ENCODE results near the gene GRIK2.
"Not testable (repeated sequence)": the region's sequence is repeated elsewhere in the genome, so short reads cannot be mapped to it uniquely, and the experiment has no call there.

Gene GRIK2

GRCh38 chr6:102038964-102039363 lies 645.5 kb downstream of the GRIK2 start:
- H3K27ac Mint-ChIP-seq, result no peak overlapping the region
- H3K36me3 Mint-ChIP-seq, result no peaks in the 10 kb centered on the region
- no peak overlapping the region for H3K4me3 Mint-ChIP-seq
- peaks cover 3% of the 10 kb centered on the region for H3K9me3 Mint-ChIP-seq (ENCODE audit: low read depth)
- no peaks in the 10 kb centered on the region for H3K4me1 Mint-ChIP-seq (ENCODE audit: low read depth)
- H3K27me3 Mint-ChIP-seq, result no peaks in the 10 kb centered on the region

- Mint-ChIP-seq H3K9me3 (ENCODE audit: low read depth) (peaks cover 3% of the 10 kb centered on the region), H3K4me3 (no peak overlapping the region), H3K4me1 (ENCODE audit: low read depth) (no peaks in the 10 kb centered on the region), H3K27me3 (no peaks in the 10 kb centered on the region), H3K36me3 (no peaks in the 10 kb centered on the region), H3K27ac (no peak overlapping the region)
Observed at GRCh38 chr6:102039441-102039840, 645.9 kb downstream of the GRIK2 start.

GRCh38 chr6:102051001-102051400 lies 657.5 kb downstream of the GRIK2 start:
- Mint-ChIP-seq H3K36me3 (no peaks in the 10 kb centered on the region), H3K27ac (no peak overlapping the region), H3K27me3 (no peaks in the 10 kb centered on the region), H3K4me3 (no peak overlapping the region), H3K4me1 (ENCODE audit: low read depth) (no peaks in the 10 kb centered on the region), H3K9me3 (ENCODE audit: low read depth) (peaks cover 3% of the 10 kb centered on the region)

- H3K27me3 Mint-ChIP-seq, result no peaks in the 10 kb centered on the region
- no peaks in the 10 kb centered on the region for H3K36me3 Mint-ChIP-seq
- no peak overlapping the region for H3K4me3 Mint-ChIP-seq
- peaks cover 3% of the 10 kb centered on the region for H3K9me3 Mint-ChIP-seq (ENCODE audit: low read depth)
- H3K27ac Mint-ChIP-seq, result no peak overlapping the region
- no peaks in the 10 kb centered on the region for H3K4me1 Mint-ChIP-seq (ENCODE audit: low read depth)
Observed at GRCh38 chr6:102051720-102052119, 658.2 kb downstream of the GRIK2 start.

GRCh38 chr6:102064142-102064541 lies 670.6 kb downstream of the GRIK2 start:
- Mint-ChIP-seq H3K4me3 (no peak overlapping the region), H3K9me3 (ENCODE audit: low read depth) (no peaks in the 10 kb centered on the region), H3K4me1 (ENCODE audit: low read depth) (no peaks in the 10 kb centered on the region), H3K36me3 (no peaks in the 10 kb centered on the region), H3K27ac (no peak overlapping the region), H3K27me3 (no peaks in the 10 kb centered on the region)

DNA sequence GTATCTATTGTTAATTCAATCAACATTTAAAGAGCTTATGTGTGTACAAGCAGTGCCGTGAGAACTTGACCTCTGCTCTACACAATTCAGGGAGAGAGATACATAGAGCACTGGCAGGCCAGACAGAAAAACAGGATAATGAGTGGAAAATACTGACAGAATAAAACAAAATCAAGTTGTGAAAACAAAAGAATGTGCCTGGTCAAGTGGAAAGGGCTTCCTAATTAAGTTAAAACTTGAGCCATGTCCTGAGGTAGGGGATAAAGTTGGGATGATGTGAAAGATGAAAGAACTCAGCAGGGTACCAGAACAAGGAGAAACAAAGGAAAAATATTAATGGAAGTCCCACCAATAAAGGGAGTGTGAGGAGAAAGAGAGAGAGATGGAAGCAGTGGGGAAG lies 672.8 kb downstream of the GRIK2 start:
- Mint-ChIP-seq H3K27me3 (no peaks in the 10 kb centered on the region), H3K36me3 (no peaks in the 10 kb centered on the region), H3K4me1 (ENCODE audit: low read depth) (no peaks in the 10 kb centered on the region), H3K27ac (no peak overlapping the region), H3K9me3 (ENCODE audit: low read depth) (no peaks in the 10 kb centered on the region), H3K4me3 (no peak overlapping the region)

DNA sequence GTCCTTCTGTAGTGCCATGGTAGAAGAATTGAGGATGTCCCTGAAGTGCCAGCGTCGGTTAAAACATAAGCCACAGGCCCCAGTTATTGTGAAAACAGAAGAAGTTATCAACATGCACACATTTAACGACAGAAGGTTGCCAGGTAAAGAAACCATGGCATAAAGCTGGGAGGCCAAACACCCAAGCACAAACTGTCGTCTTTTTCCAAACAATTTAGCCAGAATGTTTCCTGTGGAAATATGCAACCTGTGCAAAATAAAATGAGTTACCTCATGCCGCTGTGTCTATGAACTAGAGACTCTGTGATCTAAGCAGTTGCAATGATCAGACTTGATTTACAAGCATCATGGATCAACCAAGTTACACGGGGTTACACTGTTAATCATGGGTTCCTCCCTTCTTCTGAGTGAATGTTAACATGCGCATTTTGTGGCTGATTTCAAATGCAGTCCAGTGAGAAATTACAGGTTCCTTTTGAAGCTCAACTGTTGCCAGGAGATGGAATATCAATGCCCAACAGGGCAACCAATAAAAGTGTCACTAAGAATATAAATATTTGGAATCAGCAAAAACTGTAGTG lies 674.9 kb downstream of the GRIK2 start:
- Mint-ChIP-seq H3K9me3 (ENCODE audit: low read depth) (no peaks in the 10 kb centered on the region), H3K27ac (no peak overlapping the region), H3K4me1 (ENCODE audit: low read depth) (no peaks in the 10 kb centered on the region), H3K27me3 (no peaks in the 10 kb centered on the region), H3K4me3 (no peak overlapping the region), H3K36me3 (no peaks in the 10 kb centered on the region)

- no peaks in the 10 kb centered on the region for H3K36me3 Mint-ChIP-seq
- no peaks in the 10 kb centered on the region for H3K9me3 Mint-ChIP-seq (ENCODE audit: low read depth)
- H3K27ac Mint-ChIP-seq, result no peak overlapping the region
- H3K4me1 Mint-ChIP-seq (ENCODE audit: low read depth), result no peaks in the 10 kb centered on the region
- no peaks in the 10 kb centered on the region for H3K27me3 Mint-ChIP-seq
- no peak overlapping the region for H3K4me3 Mint-ChIP-seq
Observed at GRCh38 chr6:102075539-102075938, 682.0 kb downstream of the GRIK2 start.

GRCh38 chr6:102085257-102085656 lies 691.7 kb downstream of the GRIK2 start:
- H3K4me1 Mint-ChIP-seq (ENCODE audit: low read depth), result no peaks in the 10 kb centered on the region
- no peaks in the 10 kb centered on the region for H3K27me3 Mint-ChIP-seq

GRCh38 chr6:102088160-102088559 lies 694.7 kb downstream of the GRIK2 start:
- H3K27ac Mint-ChIP-seq; H3K4me3 Mint-ChIP-seq; H3K9me3 Mint-ChIP-seq (ENCODE audit: low read depth); H3K27me3 Mint-ChIP-seq; H3K4me1 Mint-ChIP-seq (ENCODE audit: low read depth); H3K36me3 Mint-ChIP-seq: not testable (repeated sequence)

More at GRCh38 chr6:102085257-102085656, 691.7 kb downstream of the GRIK2 start:
- Mint-ChIP-seq H3K27ac (no peak overlapping the region), H3K36me3 (no peaks in the 10 kb centered on the region), H3K4me3 (no peak overlapping the region), H3K9me3 (ENCODE audit: low read depth) (peaks cover 3% of the 10 kb centered on the region)

- H3K27ac Mint-ChIP-seq, result no peak overlapping the region
- H3K4me1 Mint-ChIP-seq (ENCODE audit: low read depth), result no peaks in the 10 kb centered on the region
- peaks cover 4% of the 10 kb centered on the region for H3K9me3 Mint-ChIP-seq (ENCODE audit: low read depth)
- no peaks in the 10 kb centered on the region for H3K36me3 Mint-ChIP-seq
- no peaks in the 10 kb centered on the region for H3K27me3 Mint-ChIP-seq
- H3K4me3 Mint-ChIP-seq, result no peak overlapping the region
Observed at GRCh38 chr6:102114402-102114801, 720.9 kb downstream of the GRIK2 start.

DNA sequence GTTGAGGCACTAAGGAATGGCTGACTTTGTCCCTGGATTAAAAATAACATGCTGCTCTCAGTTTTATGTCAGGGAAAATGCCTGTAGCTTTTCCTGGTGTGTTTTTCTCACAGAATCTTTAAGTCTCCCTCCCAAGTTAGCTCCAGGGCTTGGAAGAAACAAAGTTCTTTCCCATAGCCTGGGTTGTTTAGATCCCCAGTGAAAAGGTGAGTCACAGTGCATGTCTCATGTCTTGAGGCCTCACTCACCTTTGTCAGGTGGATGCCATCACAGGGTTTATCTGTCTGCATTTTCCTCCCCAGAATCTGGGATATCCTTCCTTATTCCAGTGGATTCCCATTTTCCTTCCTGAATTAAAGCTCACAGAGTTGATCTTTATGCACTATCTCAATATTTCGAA lies 722.4 kb downstream of the GRIK2 start:
- H3K27ac Mint-ChIP-seq, result no peak overlapping the region
- peaks cover 4% of the 10 kb centered on the region for H3K9me3 Mint-ChIP-seq (ENCODE audit: low read depth)
- no peaks in the 10 kb centered on the region for H3K4me1 Mint-ChIP-seq (ENCODE audit: low read depth)
- H3K27me3 Mint-ChIP-seq, result no peaks in the 10 kb centered on the region
- no peak overlapping the region for H3K4me3 Mint-ChIP-seq
- H3K36me3 Mint-ChIP-seq, result no peaks in the 10 kb centered on the region

- no peaks in the 10 kb centered on the region for H3K4me1 Mint-ChIP-seq (ENCODE audit: low read depth)
- no peaks in the 10 kb centered on the region for H3K27me3 Mint-ChIP-seq
- peaks cover 4% of the 10 kb centered on the region for H3K9me3 Mint-ChIP-seq (ENCODE audit: low read depth)
- H3K27ac Mint-ChIP-seq, result no peak overlapping the region
- no peaks in the 10 kb centered on the region for H3K36me3 Mint-ChIP-seq
- no peak overlapping the region for H3K4me3 Mint-ChIP-seq
Observed at GRCh38 chr6:102118034-102118433, 724.5 kb downstream of the GRIK2 start.

All from activated naive CD8-positive, alpha-beta T cell (primary cell).